ENCODE data around the gene CELF4. TPM values are rescaled to one million over a fixed set of nuclear protein-coding genes. Genes with fewer than 3 reads are reported as not detected.

Gene CELF4
- total RNA-seq, 1 experiment from 2014 or later: not detected

DNA sequence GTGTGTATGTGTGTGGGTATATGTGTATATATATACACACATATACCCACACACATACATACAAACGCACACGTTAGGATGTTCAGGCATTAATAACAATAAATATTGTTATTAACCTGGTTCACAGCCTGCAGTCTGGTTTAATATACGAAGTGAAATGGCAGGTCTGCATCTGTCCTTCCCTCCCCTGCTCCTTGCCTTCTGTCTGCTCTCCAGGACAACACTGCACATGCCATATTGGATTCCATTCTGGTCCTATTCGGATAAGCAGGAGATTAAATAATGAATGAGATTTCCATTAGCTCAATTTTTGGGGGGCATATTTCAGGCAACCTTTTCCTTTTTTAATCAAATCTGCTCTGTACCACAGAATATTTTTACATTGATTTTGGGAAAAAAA is 158.0 kb downstream of the CELF4 start:
- Histone ChIP-seq H3K4me3 (ENCODE audit: low read depth in 2 of 2, low read length in 2 of 2) (no peak overlapping the region), H3K36me3 (ENCODE audit: control insufficient read depth, insufficient read depth, low read length) (no peaks in the 10 kb centered on the region), H3K9me3 (ENCODE audit: control insufficient read depth, insufficient read depth, low read depth, low read length) (no peaks in the 10 kb centered on the region), H3K4me1 (ENCODE audit: control insufficient read depth, insufficient read depth, low read length) (no peaks in the 10 kb centered on the region), H3K27me3 (ENCODE audit: control insufficient read depth, insufficient read depth, low read length) (no peaks in the 10 kb centered on the region), H3K27ac (ENCODE audit: low read length) (no peak overlapping the region)
- no peak for TF ChIP-seq SIN3A (IDR thresholded peaks at IDR 0.05; ENCODE audit: borderline replicate concordance, insufficient read depth, low read depth, low read length)
- no peak for TF ChIP-seq TCF7L2 (IDR thresholded peaks at IDR 0.05; ENCODE audit: low read depth, low read length)
- TF ChIP-seq, protein P1, sequence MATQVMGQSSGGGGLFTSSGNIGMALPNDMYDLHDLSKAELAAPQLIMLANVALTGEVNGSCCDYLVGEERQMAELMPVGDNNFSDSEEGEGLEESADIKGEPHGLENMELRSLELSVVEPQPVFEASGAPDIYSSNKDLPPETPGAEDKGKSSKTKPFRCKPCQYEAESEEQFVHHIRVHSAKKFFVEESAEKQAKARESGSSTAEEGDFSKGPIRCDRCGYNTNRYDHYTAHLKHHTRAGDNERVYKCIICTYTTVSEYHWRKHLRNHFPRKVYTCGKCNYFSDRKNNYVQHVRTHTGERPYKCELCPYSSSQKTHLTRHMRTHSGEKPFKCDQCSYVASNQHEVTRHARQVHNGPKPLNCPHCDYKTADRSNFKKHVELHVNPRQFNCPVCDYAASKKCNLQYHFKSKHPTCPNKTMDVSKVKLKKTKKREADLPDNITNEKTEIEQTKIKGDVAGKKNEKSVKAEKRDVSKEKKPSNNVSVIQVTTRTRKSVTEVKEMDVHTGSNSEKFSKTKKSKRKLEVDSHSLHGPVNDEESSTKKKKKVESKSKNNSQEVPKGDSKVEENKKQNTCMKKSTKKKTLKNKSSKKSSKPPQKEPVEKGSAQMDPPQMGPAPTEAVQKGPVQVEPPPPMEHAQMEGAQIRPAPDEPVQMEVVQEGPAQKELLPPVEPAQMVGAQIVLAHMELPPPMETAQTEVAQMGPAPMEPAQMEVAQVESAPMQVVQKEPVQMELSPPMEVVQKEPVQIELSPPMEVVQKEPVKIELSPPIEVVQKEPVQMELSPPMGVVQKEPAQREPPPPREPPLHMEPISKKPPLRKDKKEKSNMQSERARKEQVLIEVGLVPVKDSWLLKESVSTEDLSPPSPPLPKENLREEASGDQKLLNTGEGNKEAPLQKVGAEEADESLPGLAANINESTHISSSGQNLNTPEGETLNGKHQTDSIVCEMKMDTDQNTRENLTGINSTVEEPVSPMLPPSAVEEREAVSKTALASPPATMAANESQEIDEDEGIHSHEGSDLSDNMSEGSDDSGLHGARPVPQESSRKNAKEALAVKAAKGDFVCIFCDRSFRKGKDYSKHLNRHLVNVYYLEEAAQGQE (IDR thresholded peaks at IDR 0.05; ENCODE audit: insufficient read depth in 1 of 2, low read depth in 2 of 2, low read length in 1 of 2): no peak
- TF ChIP-seq POLR2AphosphoS5 (IDR thresholded peaks at IDR 0.05; ENCODE audit: low read depth, low read length): no peak
- TF ChIP-seq, protein P2, sequence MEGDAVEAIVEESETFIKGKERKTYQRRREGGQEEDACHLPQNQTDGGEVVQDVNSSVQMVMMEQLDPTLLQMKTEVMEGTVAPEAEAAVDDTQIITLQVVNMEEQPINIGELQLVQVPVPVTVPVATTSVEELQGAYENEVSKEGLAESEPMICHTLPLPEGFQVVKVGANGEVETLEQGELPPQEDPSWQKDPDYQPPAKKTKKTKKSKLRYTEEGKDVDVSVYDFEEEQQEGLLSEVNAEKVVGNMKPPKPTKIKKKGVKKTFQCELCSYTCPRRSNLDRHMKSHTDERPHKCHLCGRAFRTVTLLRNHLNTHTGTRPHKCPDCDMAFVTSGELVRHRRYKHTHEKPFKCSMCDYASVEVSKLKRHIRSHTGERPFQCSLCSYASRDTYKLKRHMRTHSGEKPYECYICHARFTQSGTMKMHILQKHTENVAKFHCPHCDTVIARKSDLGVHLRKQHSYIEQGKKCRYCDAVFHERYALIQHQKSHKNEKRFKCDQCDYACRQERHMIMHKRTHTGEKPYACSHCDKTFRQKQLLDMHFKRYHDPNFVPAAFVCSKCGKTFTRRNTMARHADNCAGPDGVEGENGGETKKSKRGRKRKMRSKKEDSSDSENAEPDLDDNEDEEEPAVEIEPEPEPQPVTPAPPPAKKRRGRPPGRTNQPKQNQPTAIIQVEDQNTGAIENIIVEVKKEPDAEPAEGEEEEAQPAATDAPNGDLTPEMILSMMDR (IDR thresholded peaks at IDR 0.05): no peak
- ATAC-seq: no peak
- DNase-seq (ENCODE audit: low read depth, low spot score): no peak
- intact Hi-C loops (cut with micrococcal nuclease; ENCODE audit: unreplicated experiment) (no loop called here), in situ Hi-C loops (cut with HindIII; ENCODE audit: low pct_unique_long_range_greater_than_20kb, low sequenced_read_pairs) (no loop called here)
- no TSS peak for BruUV-seq (replicated peaks)
- ChIA-PET CTCF (no interaction called here), POLR2A (interaction anchor here (0.6 kb wide), 1 partner anchor 109 kb away, joined by 10 read pairs; no protein-coding TSS in a partner anchor)

DNA sequence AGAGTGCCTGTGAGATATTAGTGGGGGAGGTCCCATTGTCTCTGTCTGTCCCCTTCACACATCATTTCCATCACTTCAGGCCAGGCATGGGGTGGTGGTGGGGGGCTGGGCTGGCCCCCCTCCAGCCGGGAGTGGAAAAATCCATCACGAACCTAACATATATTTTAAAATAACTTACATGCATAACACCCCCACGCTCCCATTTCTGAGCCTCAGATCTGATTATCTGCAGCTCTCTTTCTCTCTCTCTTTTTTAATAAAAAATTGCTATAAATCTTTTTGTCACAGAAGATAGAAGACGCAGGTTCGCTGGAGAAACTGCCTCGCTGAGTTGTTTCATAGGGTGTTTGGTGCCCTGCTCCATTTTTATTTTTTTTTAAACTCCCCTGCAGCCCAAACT is 159.8 kb downstream of the CELF4 start:
- POLR2A ChIA-PET: no interaction called here
- BruUV-seq (replicated peaks): no TSS peak

More for the DNA sequence above, 159.8 kb downstream of the CELF4 start:
- in situ Hi-C loops (cut with HindIII; ENCODE audit: low pct_unique_long_range_greater_than_20kb, low sequenced_read_pairs): no loop called here
- H3K4me1 ChIP-seq (ENCODE audit: control insufficient read depth, insufficient read depth, low read length): no peaks in the 10 kb centered on the region
- TF ChIP-seq, protein P1 (IDR thresholded peaks at IDR 0.05; ENCODE audit: insufficient read depth in 1 of 2, low read depth in 2 of 2, low read length in 1 of 2): no peak
- no peak for TF ChIP-seq SIN3A (IDR thresholded peaks at IDR 0.05; ENCODE audit: borderline replicate concordance, insufficient read depth, low read depth, low read length)
- no peak for TF ChIP-seq POLR2AphosphoS5 (IDR thresholded peaks at IDR 0.05; ENCODE audit: low read depth, low read length)
- TF ChIP-seq TCF7L2 (IDR thresholded peaks at IDR 0.05; ENCODE audit: low read depth, low read length): no peak
- TF ChIP-seq, protein P2 (IDR thresholded peaks at IDR 0.05): no peak
- H3K27me3 ChIP-seq (ENCODE audit: control insufficient read depth, insufficient read depth, low read length): no peaks in the 10 kb centered on the region
- ATAC-seq (no peak), DNase-seq (ENCODE audit: low read depth, low spot score) (no peak)
- no peak overlapping the region for H3K27ac ChIP-seq (ENCODE audit: low read length)
- H3K9me3 ChIP-seq (ENCODE audit: control insufficient read depth, insufficient read depth, low read depth, low read length): no peaks in the 10 kb centered on the region
- CTCF ChIA-PET: no interaction called here
- H3K4me3 ChIP-seq (ENCODE audit: low read depth in 2 of 2, low read length in 2 of 2): no peak overlapping the region
- H3K36me3 ChIP-seq (ENCODE audit: control insufficient read depth, insufficient read depth, low read length): no peaks in the 10 kb centered on the region
- intact Hi-C loops (cut with micrococcal nuclease; ENCODE audit: unreplicated experiment): no loop called here
